HG03575 (cell line): ENCODE results near the gene PPP1R3C.

Experiments used
- ATAC-seq: cut with Tn5 transposase; IDR thresholded peaks from one replicate; pipeline ENCODE4 v1.9.1; 2021; ENCODE audit not compliant: unreplicated experiment, insufficient number of reproducible peaks, low FRiP score; ENCODE audit errors: extremely low read depth

Gene PPP1R3C

GRCh38 chr10:91604553-91605534 is 28.0 kb downstream of the PPP1R3C start:
- ATAC-seq, result no peak

GRCh38 chr10:91603931-91604331 is 28.9 kb downstream of the PPP1R3C start:
- ATAC-seq, result no peak

GRCh38 chr10:91602868-91603568 is 29.9 kb downstream of the PPP1R3C start:
- no peak for ATAC-seq

- ATAC-seq, result no peak
These were observed 30.4 kb downstream of the PPP1R3C start for GRCh38 chr10:91602449-91602848.

GRCh38 chr10:91601212-91601611 is 31.7 kb downstream of the PPP1R3C start:
- ATAC-seq, result no peak

GRCh38 chr10:91598211-91598977 is 34.5 kb downstream of the PPP1R3C start:
- no peak for ATAC-seq

GRCh38 chr10:91597197-91597881 is 35.5 kb downstream of the PPP1R3C start:
- no peak for ATAC-seq

GRCh38 chr10:91596825-91597196 is 36.1 kb downstream of the PPP1R3C start:
- ATAC-seq, result no peak

GRCh38 chr10:91593834-91594233 is 39.0 kb downstream of the PPP1R3C start:
- ATAC-seq, result no peak

GRCh38 chr10:91593366-91593765 is 39.5 kb downstream of the PPP1R3C start:
- ATAC-seq, result no peak

- no peak for ATAC-seq
These were observed 40.5 kb downstream of the PPP1R3C start for GRCh38 chr10:91592266-91592975.

- no peak for ATAC-seq
These were observed 41.1 kb downstream of the PPP1R3C start for GRCh38 chr10:91591797-91592174.

GRCh38 chr10:91590904-91591796 is 41.7 kb downstream of the PPP1R3C start:
- ATAC-seq, result no peak

- ATAC-seq, result no peak
These were observed 42.5 kb downstream of the PPP1R3C start for GRCh38 chr10:91590142-91590903.

- no peak for ATAC-seq
These were observed 43.2 kb downstream of the PPP1R3C start for GRCh38 chr10:91589658-91590035.

- no peak for ATAC-seq
These were observed 43.7 kb downstream of the PPP1R3C start for GRCh38 chr10:91589015-91589657.
